Spleen (tissue), 11 donors: ENCODE results near the gene CASP7. TPM values are rescaled to one million over a fixed set of nuclear protein-coding genes. Genes with fewer than 3 reads are reported as not detected.
"Not testable (repeated sequence)": the region's sequence is repeated elsewhere in the genome, so short reads cannot be mapped to it uniquely, and the experiment has no call there.

Experiments used
- DNase-seq: peaks from one replicate; pipeline ENCODE4 v3.0.0-alpha.2; 2020
- H3K27ac ChIP-seq, 8 donors: fragments of 200-600 bp; sonication (generic) in 7 of 8; 1 replicate in 4 of 8; 2 replicates in 4 of 8; pipeline versions ENCODE4 v1.5.0 to v1.8.0; 2016 to 2021; ENCODE audit warnings: inconsistent platforms in 4 of 8, mild to moderate bottlenecking in 4 of 8, moderate library complexity in 1 of 8
- H3K27me3 ChIP-seq, 7 donors: fragments of 200-600 bp; sonication (generic) in 6 of 7; replicated peaks in 1 of 7; 1 replicate in 4 of 7; 2 replicates in 3 of 7; pipeline versions ENCODE4 v1.5.0 to v1.8.0; 2016 to 2021; ENCODE audit warnings: inconsistent platforms in 3 of 7, mild to moderate bottlenecking in 1 of 7
- H3K36me3 ChIP-seq, 6 donors: fragments of 200-600 bp; sonication (generic) in 5 of 6; 1 replicate in 4 of 6; 2 replicates in 2 of 6; pipeline versions ENCODE4 v1.5.0 to v1.8.0; 2016 to 2021; ENCODE audit warnings: inconsistent platforms in 2 of 6
- H3K4me1 ChIP-seq, 6 donors: fragments of 200-600 bp; sonication (generic) in 5 of 6; 1 replicate in 3 of 6; 2 replicates in 3 of 6; pipeline versions ENCODE4 v1.5.0 to v1.8.0; 2016 to 2021; ENCODE audit warnings: inconsistent platforms in 3 of 6
- H3K4me3 ChIP-seq, 8 donors: fragments of 200-600 bp; sonication (generic) in 7 of 8; 1 replicate in 4 of 8; 2 replicates in 4 of 8; pipeline versions ENCODE4 v1.5.0 to v1.8.0; 2016 to 2021; ENCODE audit warnings: inconsistent platforms in 4 of 8, mild to moderate bottlenecking in 4 of 8, moderate library complexity in 2 of 8
- H3K9me3 ChIP-seq, 8 donors: fragments of 200-600 bp; sonication (generic) in 7 of 8; 1 replicate in 4 of 8; 2 replicates in 4 of 8; pipeline versions ENCODE4 v1.5.0 to v1.8.0; 2016 to 2021; ENCODE audit warnings: inconsistent platforms in 4 of 8
- POLR2A ChIP-seq, 3 donors: fragments of 450-650 bp; IDR thresholded peaks; one replicate each; pipeline ENCODE4 v1.5.1; 2017; ENCODE audit warnings: antibody characterized with exemption in 3 of 3, mild to moderate bottlenecking in 1 of 3
- POLR2AphosphoS5 ChIP-seq, 3 donors: sonication (generic); formaldehyde crosslinking; IDR thresholded peaks; one replicate each; pipeline ENCODE4 v1.5.1; 2017; ENCODE audit warnings: antibody characterized with exemption in 3 of 3
- WGBS, 5 donors: extraction: QIAGEN DNeasy Blood & Tissue Kit in 3 of 5; methylation state at CpG; one replicate each; pipeline versions ENCODE4 v1.1.5 to v1.1.7; 2013 to 2018; 5-methylcytosine and 5-hydroxymethylcytosine counted together
- intact Hi-C: fragments of 100-400 bp; cut with DNase I; formaldehyde crosslinking; loops from one replicate; pipeline ENCODE4 v1.15.0; 2023; ENCODE audit warnings: low total_unique reads
- polyA plus RNA-seq, 3 donors: library from polyadenylated mRNA; stranded (reverse); fragments of 200-250 nt; gene quantifications; one replicate each; pipeline ENCODE4 v1.2.1, GENCODE V29; 2013
- total RNA-seq, 7 donors: library from RNA; depleted of rRNA in 3 of 7; stranded (reverse); fragments of >200 nt in 3 of 7; fragmentation: NEBNext Ultra II Directional in 4 of 7; extraction: Animal tissue kit (Norgen Biotek cat#: 25700) in 4 of 7; gene quantifications; one replicate each; pipeline versions ENCODE4 v1.1.0 to v1.2.1, GENCODE V29; 2016 to 2021
- TF ChIP-seq, protein P1 (sequence below), 11 experiments: fragments of 200-600 bp in 7 of 11; fragments of 450-650 bp in 4 of 11; sonication (generic) in 4 of 11; IDR thresholded peaks in 8 of 11; conservative IDR thresholded peaks in 3 of 11; 1 replicate in 7 of 11; 2 replicates in 4 of 11; pipeline versions ENCODE4 v1.4.0 to v1.8.0; 2016 to 2021; ENCODE audit warnings: antibody characterized with exemption in 11 of 11, inconsistent platforms in 4 of 11, mild to moderate bottlenecking in 1 of 11
- donor health status: healthy with polysubstance abuse.
- donor health status: DM: no; HTN: no; CAD: no; lungs with moderate emphysema.
- donor health status: DM: no; HTN: no; CAD: no.
- donor health status: Bipolar disorder and iron deficiency.
- donor health status: healthy.
- donor health status: DM: no; HTN: no; CAD: no.
- donor health status: DM: yes; HTN: yes; CAD: no.

CASP7 gene
- total and polyA plus RNA-seq, 10 donors = 10.4 to 27.3 (median 19.2) TPM

DNA sequence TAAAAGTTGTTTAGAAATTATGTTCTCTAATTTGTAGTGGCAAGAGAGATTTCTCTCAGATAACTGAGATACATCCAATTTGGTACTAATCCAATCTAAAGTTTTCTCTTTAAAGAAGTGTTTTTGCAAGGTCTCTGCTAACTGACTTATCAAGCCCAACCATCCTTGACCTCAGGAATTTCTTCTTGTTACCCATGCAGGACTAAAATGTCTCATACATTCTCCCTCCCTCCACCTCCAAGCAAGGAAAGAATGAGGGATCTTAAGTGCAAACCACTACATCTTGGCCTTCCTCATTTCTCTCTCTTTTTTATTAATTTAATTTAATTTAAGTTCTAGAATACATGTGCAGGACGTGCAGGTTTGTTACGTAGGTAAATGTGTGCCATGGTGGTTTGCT, 28.7 kb upstream of the CASP7 start:
- no peak for TF ChIP-seq POLR2AphosphoS5 (IDR thresholded peaks at IDR 0.05)
- no peak for TF ChIP-seq POLR2A (IDR thresholded peaks at IDR 0.05)
- TF ChIP-seq, protein P1, sequence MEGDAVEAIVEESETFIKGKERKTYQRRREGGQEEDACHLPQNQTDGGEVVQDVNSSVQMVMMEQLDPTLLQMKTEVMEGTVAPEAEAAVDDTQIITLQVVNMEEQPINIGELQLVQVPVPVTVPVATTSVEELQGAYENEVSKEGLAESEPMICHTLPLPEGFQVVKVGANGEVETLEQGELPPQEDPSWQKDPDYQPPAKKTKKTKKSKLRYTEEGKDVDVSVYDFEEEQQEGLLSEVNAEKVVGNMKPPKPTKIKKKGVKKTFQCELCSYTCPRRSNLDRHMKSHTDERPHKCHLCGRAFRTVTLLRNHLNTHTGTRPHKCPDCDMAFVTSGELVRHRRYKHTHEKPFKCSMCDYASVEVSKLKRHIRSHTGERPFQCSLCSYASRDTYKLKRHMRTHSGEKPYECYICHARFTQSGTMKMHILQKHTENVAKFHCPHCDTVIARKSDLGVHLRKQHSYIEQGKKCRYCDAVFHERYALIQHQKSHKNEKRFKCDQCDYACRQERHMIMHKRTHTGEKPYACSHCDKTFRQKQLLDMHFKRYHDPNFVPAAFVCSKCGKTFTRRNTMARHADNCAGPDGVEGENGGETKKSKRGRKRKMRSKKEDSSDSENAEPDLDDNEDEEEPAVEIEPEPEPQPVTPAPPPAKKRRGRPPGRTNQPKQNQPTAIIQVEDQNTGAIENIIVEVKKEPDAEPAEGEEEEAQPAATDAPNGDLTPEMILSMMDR (IDR thresholded peaks at IDR 0.05 in 8 of 11, conservative IDR thresholded peaks at IDR 0.05 in 3 of 11) = no peak
- intact Hi-C loops = no loop called here
- no peak overlapping the region for H3K4me3 ChIP-seq

DNA sequence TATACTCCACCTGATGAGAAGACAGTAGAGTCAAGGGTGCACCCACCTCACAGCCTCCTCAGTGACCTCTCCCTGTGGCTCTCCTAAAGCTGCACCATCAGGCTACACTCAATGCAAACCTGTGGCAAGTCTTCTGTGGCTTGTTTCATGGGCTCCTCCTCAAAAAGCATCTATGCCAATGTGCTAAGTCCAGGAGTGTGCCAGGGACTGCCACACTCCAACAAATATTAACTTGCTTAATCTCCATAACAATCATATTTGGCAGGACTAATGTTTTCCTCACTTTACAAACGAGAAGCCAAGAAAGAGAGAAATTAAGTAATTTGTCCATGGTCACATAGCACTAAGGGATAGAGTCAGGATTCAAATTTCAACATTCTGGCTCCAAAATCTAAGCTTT, 27.8 kb upstream of the CASP7 start:
- Histone ChIP-seq H3K27ac (no peak overlapping the region), H3K4me3 (no peak overlapping the region), H3K9me3 (no peaks in the 10 kb centered on the region), H3K36me3 (no peaks in the 10 kb centered on the region), H3K27me3 (no peaks in the 10 kb centered on the region), H3K4me1 (no peaks in the 10 kb centered on the region)
- TF ChIP-seq POLR2AphosphoS5 (IDR thresholded peaks at IDR 0.05) (no peak), POLR2A (IDR thresholded peaks at IDR 0.05) (no peak)
- TF ChIP-seq, protein P1 (IDR thresholded peaks at IDR 0.05 in 8 of 11, conservative IDR thresholded peaks at IDR 0.05 in 3 of 11) = no peak
- DNase-seq = no peak
- WGBS, 5 donors = 56 to 80% (median 66%) methylated on average over 1 of the region's 1 CpG
- intact Hi-C loops = no loop called here

More for the DNA sequence above, 28.7 kb upstream of the CASP7 start:
- no peak overlapping the region for H3K27ac ChIP-seq
- DNase-seq = no peak
- 86 to 93% (median 91%) methylated on average over 2 of the region's 2 CpGs for WGBS, 5 donors
- H3K36me3 ChIP-seq = no peaks in the 10 kb centered on the region
- no peaks in the 10 kb centered on the region for H3K9me3 ChIP-seq
- no peaks in the 10 kb centered on the region for H3K4me1 ChIP-seq
- no peaks in the 10 kb centered on the region for H3K27me3 ChIP-seq

DNA sequence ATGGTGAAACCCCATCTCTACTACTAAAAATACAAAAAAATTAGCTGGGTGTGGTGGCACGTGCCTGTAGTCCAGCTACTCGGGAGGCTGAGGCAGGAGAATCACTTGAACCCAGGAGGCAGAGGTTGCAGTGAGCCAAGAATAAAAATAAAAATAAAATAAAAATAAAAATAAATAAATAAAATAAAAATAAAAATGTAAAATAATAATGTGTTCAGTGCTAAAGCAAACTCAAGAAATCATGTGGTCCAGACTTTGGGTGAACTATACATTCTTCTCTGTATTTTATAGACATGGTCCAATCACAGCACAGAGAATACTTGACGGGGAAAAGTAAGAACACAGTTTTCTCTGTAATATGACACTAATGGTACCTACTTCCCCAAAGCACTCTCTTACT, 27.3 kb upstream of the CASP7 start:
- H3K27ac ChIP-seq, H3K36me3 ChIP-seq, intact Hi-C loops, H3K4me1 ChIP-seq, DNase-seq, H3K27me3 ChIP-seq, H3K9me3 ChIP-seq, H3K4me3 ChIP-seq: not testable (repeated sequence)
- WGBS, 5 donors = 86 to 92% (median 91%) methylated on average over 3 of the region's 3 CpGs

DNA sequence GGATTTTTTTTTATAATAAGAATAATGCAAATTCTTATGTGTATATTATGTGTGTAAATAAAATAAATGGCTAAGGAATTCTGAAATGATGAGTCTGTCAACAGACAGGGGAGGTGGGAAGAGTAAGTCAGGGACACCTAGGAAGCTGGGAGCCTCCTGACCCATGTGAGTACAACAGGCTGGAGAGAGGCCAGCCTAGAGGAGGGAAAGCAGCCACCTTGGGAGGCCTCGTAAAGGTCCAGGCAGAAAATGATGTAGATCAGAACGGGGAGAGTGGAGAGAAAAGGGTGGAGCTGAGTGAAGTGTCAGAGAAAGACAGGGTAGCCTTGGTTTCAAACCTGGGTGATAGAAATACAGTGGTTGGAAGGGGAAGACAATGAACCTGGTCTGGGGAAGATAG, 22.8 kb upstream of the CASP7 start:
- DNase-seq = no peak
- H3K9me3 ChIP-seq = no peaks in the 10 kb centered on the region
- TF ChIP-seq POLR2AphosphoS5 (IDR thresholded peaks at IDR 0.05) = no peak
- TF ChIP-seq POLR2A (IDR thresholded peaks at IDR 0.05) = no peak
- TF ChIP-seq, protein P1 (IDR thresholded peaks at IDR 0.05 in 8 of 11, conservative IDR thresholded peaks at IDR 0.05 in 3 of 11) = no peak
- intact Hi-C loops = no loop called here
- no peaks in the 10 kb centered on the region for H3K4me1 ChIP-seq
- no peaks in the 10 kb centered on the region for H3K27me3 ChIP-seq
- H3K4me3 ChIP-seq = no peak overlapping the region
- WGBS, 5 donors = 59 to 79% (median 61%) methylated on average over 2 of the region's 2 CpGs
- no peaks in the 10 kb centered on the region for H3K36me3 ChIP-seq
- H3K27ac ChIP-seq = no peak overlapping the region

DNA sequence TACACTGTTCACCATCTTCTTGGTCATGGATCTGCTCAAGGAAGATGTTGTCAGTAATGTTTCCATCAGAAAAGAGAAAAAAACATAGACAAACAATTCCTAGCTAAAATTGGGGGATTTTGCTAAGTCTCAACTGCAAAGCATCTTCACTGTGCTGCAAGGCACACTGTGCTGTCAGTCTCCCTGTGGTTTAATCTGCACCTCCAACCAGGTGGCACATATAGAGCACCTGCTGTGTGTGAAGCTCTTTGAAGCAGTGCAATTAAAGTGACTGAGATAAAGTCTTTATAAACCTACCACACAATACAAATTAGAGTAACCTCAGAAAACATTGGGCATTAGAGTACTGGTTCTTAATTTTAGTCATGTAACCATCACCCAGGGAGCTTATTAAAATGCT, 22.2 kb upstream of the CASP7 start:
- H3K27me3 ChIP-seq = no peaks in the 10 kb centered on the region
- no peaks in the 10 kb centered on the region for H3K36me3 ChIP-seq
- intact Hi-C loops = no loop called here
- no peaks in the 10 kb centered on the region for H3K4me1 ChIP-seq
- no peak overlapping the region for H3K27ac ChIP-seq
- TF ChIP-seq, protein P1 (IDR thresholded peaks at IDR 0.05 in 8 of 11, conservative IDR thresholded peaks at IDR 0.05 in 3 of 11) = no peak
- DNase-seq = no peak
- H3K9me3 ChIP-seq = no peaks in the 10 kb centered on the region
- no peak overlapping the region for H3K4me3 ChIP-seq
